ENCODE data around the gene FCHSD1. TPM values are rescaled to one million over a fixed set of nuclear protein-coding genes. Genes with fewer than 3 reads are reported as not detected.

FCHSD1 gene
- total and polyA plus RNA-seq, 12 donors: 1.2 to 6.8 (median 2.8) TPM

DNA sequence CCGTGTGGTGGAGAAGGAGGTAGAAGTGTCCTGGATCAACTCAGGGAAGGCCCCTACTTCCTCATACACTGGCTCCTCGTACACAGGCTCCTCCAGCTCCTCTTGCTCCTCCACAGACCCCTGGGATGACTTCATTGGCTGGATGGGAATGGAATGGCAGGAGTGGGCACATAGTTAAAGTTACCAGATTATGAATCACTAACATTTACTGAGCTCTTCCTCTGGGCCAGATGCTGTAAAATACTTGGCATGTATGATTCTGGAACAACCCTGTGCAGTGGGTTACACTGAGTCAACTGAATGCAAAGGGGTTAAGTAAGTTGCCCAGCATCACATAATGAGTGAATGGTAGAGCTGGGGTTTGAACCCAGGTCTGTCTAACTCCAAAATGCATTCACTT is 3.1 kb upstream of the FCHSD1 start:
- WGBS, 2 donors: 86 to 87% methylated on average over 2 of the region's 2 CpGs
- intact Hi-C loops (cut with DNase I): no loop called here
- Histone ChIP-seq H3K9me3 (no peaks in the 10 kb centered on the region), H3K36me3 (peaks cover 0 to 59% (median 4%) of the 10 kb centered on the region in 9 donors), H3K27me3 (no peaks in the 10 kb centered on the region), H3K4me1 (peaks cover 0 to 17% (median 3%) of the 10 kb centered on the region in 9 donors), H3K27ac (no peak overlapping the region), H3K4me3 (no peak overlapping the region)
- ATAC-seq (no peak), DNase-seq (no peak)
- TF ChIP-seq CTCF (IDR thresholded peaks at IDR 0.05): no peak

- ATAC-seq (peak in 1 of 8 donors; percentile 2), DNase-seq (no peak)
- TF ChIP-seq CTCF (IDR thresholded peaks at IDR 0.05): no peak
- 48 to 53% methylated on average over 9 of the region's 9 CpGs for WGBS, 2 donors
- Histone ChIP-seq H3K27me3 (no peaks in the 10 kb centered on the region), H3K36me3 (peaks cover 0 to 47% (median 0%) of the 10 kb centered on the region in 9 donors), H3K4me1 (peaks cover 0 to 17% (median 3%) of the 10 kb centered on the region in 9 donors), H3K4me3 (peak overlapping the region; percentile 35 to 70 (median 58)), H3K27ac (peak overlapping the region in 7 of 10 donors; percentile 26 to 87 (median 44)), H3K9me3 (no peaks in the 10 kb centered on the region)
- intact Hi-C loops (cut with DNase I): no loop called here
Measured at GRCh38 chr5:141651728-141652105, 499 bp upstream of the FCHSD1 start.

DNA sequence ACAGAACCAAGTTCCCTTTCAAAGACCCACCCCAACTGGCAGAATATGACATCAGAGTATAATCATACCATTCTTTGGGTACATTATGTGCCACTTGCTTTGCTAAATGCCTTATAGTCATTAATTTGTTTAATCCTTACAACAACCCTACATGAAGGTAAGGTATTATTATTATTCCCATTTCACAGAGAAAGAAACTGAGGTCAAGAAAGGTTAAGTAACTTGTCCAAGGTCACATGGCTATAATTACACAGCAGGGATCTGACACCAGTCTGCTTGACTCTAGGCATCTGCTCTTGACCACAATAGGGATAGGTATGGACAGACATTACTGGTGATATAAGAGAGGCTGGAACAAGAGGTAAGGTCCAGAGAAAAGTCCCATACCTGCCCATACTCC is 1.2 kb downstream of the FCHSD1 start:
- no peaks in the 10 kb centered on the region for H3K9me3 ChIP-seq
- ATAC-seq (no peak), DNase-seq (no peak)
- H3K4me3 ChIP-seq: no peak overlapping the region
- peaks cover 0 to 51% (median 5%) of the 10 kb centered on the region in 9 donors for H3K36me3 ChIP-seq
- H3K27me3 ChIP-seq: no peaks in the 10 kb centered on the region
- intact Hi-C loops (cut with DNase I): no loop called here
- H3K27ac ChIP-seq: no peak overlapping the region
- TF ChIP-seq CTCF (IDR thresholded peaks at IDR 0.05): no peak
- peaks cover 0 to 17% (median 3%) of the 10 kb centered on the region in 9 donors for H3K4me1 ChIP-seq

DNA sequence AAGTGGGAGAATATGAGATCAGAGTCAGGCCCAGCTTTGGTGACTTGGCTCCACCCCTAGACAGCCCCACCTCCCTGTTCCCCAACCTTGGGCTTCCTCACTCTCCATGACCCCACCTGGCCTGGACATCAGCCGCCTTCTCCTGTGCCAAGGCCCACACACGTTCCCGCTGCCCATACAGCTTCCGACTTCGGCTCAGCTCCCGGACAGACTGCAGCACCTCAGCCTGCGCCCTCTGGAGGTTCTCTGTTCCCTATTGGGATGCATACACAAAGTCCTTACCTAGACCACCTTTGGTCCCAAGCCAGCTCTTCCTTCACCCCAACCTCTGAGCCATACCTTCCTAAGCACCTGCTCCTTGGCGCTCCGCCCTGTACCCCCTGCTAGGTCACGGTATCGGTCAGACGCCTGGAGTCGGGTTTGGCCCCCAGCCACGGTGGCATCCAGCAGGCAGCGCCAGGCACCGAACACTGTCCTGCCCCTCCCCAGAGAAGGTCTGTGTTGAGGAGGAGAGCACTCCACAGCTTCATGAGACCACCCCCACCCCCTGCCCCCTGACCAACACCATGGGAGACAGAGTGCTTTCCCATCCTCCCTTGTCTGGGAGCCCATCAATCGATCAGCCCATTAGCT is 2.0 kb downstream of the FCHSD1 start:
- Histone ChIP-seq H3K27ac (no peak overlapping the region), H3K4me1 (peaks cover 0 to 17% (median 3%) of the 10 kb centered on the region in 9 donors), H3K36me3 (peaks cover 0 to 53% (median 5%) of the 10 kb centered on the region in 9 donors), H3K27me3 (no peaks in the 10 kb centered on the region), H3K4me3 (no peak overlapping the region), H3K9me3 (no peaks in the 10 kb centered on the region)
- intact Hi-C loops (cut with DNase I): no loop called here
- TF ChIP-seq CTCF (IDR thresholded peaks at IDR 0.05): no peak
- ATAC-seq: no peak
- no peak for DNase-seq
- 95% methylated on average over 17 of the region's 17 CpGs for whole genome bisulfite sequencing, 2 donors

Data from heart right ventricle (tissue), 16 donors.